Neural crest cell (in vitro differentiated cells): Measurements from ENCODE around the gene RMDN3. TPM values are rescaled to one million over a fixed set of nuclear protein-coding genes. Genes with fewer than 3 reads are reported as not detected.
A peak's percentile ranks its signal among the peaks of the same experiment; 100 is the strongest.

ENCODE experiments used
- DNase-seq: peaks from one replicate; pipeline ENCODE4 v3.0.0; 2021; ENCODE audit warnings: low read depth, mixed read lengths, low spot score
- H3K27ac Mint-ChIP-seq: one replicate; pipeline ENCODE4 v1.8.0; 2021; ENCODE audit warnings: mild to moderate bottlenecking, mixed read lengths; ENCODE audit not compliant: unreplicated experiment
- H3K27me3 Mint-ChIP-seq: 2 replicates; pipeline ENCODE4 v1.8.0; 2021; ENCODE audit warnings: low read depth, mild to moderate bottlenecking, mixed read lengths
- H3K36me3 Mint-ChIP-seq: 2 replicates; pipeline ENCODE4 v1.8.0; 2021; ENCODE audit warnings: low read depth, mild to moderate bottlenecking, mixed read lengths
- H3K4me1 Mint-ChIP-seq: 2 replicates; pipeline ENCODE4 v1.8.0; 2021; ENCODE audit warnings: mixed read lengths
- H3K4me3 Mint-ChIP-seq: one replicate; pipeline ENCODE4 v1.8.0; 2021; ENCODE audit warnings: mild to moderate bottlenecking, mixed read lengths
- H3K9me3 Mint-ChIP-seq: 2 replicates; pipeline ENCODE4 v1.8.0; 2021; ENCODE audit warnings: mixed read lengths
- CTCF ChIP-seq: fragments of 200-600 bp; sonication (generic); conservative IDR thresholded peaks from 2 replicates; pipeline ENCODE4 v1.5.0; 2021; ENCODE audit warnings: antibody characterized with exemption, mild to moderate bottlenecking
- long read RNA-seq: library from polyadenylated mRNA; unstranded; transcript quantifications from one replicate; pipeline ENCODE4 v2.0.0, GENCODE V29; 2020
- total RNA-seq: library from RNA; stranded (reverse); gene quantifications from 2 replicates; pipeline ENCODE4 v1.2.1, GENCODE V29; 2021

RMDN3 gene
- 30.7 and 32.2 TPM in 2 replicates for total RNA-seq
- long read RNA-seq, transcript RMDN3-202 (13 exons, 2,251 nt): major isoform, 57 of 101 reads
- long read RNA-seq, partial matches to known transcripts: 3 of 101 reads
- long read RNA-seq, other reads (novel, unspliced or antisense): 39 of 101 reads

GRCh38 chr15:40754883-40755811, at the start of gene RMDN3:
Gene RMDN3, minus strand, starts transcription at chr15:40755254. Its CDS starts 471 bp downstream, at chr15:40754783.
- no peaks in the 10 kb centered on the region for H3K36me3 Mint-ChIP-seq
- no peaks in the 10 kb centered on the region for H3K27me3 Mint-ChIP-seq
- H3K4me3 Mint-ChIP-seq: peak within 1 kb of the TSS; percentile 93
- peaks cover 26% of the 10 kb centered on the region for H3K4me1 Mint-ChIP-seq
- no peaks in the 10 kb centered on the region for H3K9me3 Mint-ChIP-seq
- peak; percentile 91 for DNase-seq
- H3K27ac Mint-ChIP-seq: peak within 1 kb of the TSS; percentile 100
- TF ChIP-seq CTCF: no peak

GRCh38 chr15:40803688-40804087, 48.6 kb upstream of the RMDN3 start:
- no peaks in the 10 kb centered on the region for H3K27me3 Mint-ChIP-seq
- no peak for TF ChIP-seq CTCF
- H3K4me3 Mint-ChIP-seq: peak overlapping the region; percentile 1
- no peaks in the 10 kb centered on the region for H3K9me3 Mint-ChIP-seq
- H3K27ac Mint-ChIP-seq: no peak overlapping the region
- H3K4me1 Mint-ChIP-seq: peaks cover 37% of the 10 kb centered on the region
- H3K36me3 Mint-ChIP-seq: peaks cover 3% of the 10 kb centered on the region
- no peak for DNase-seq

GRCh38 chr15:40803076-40803475, 48.0 kb upstream of the RMDN3 start:
- no peak for DNase-seq
- peaks cover 37% of the 10 kb centered on the region for H3K4me1 Mint-ChIP-seq
- H3K9me3 Mint-ChIP-seq: no peaks in the 10 kb centered on the region
- H3K36me3 Mint-ChIP-seq: peaks cover 3% of the 10 kb centered on the region
- no peak overlapping the region for H3K27ac Mint-ChIP-seq
- H3K4me3 Mint-ChIP-seq: peak overlapping the region; percentile 1
- TF ChIP-seq CTCF: no peak
- no peaks in the 10 kb centered on the region for H3K27me3 Mint-ChIP-seq

- peak overlapping the region; percentile 28 for H3K27ac Mint-ChIP-seq
- DNase-seq: no peak
- no peaks in the 10 kb centered on the region for H3K9me3 Mint-ChIP-seq
- no peak overlapping the region for H3K4me3 Mint-ChIP-seq
- no peak for TF ChIP-seq CTCF
- H3K4me1 Mint-ChIP-seq: peaks cover 29% of the 10 kb centered on the region
- H3K27me3 Mint-ChIP-seq: no peaks in the 10 kb centered on the region
- peaks cover 3% of the 10 kb centered on the region for H3K36me3 Mint-ChIP-seq
These were observed 44.5 kb upstream of the RMDN3 start for GRCh38 chr15:40799523-40799922.

- Mint-ChIP-seq H3K4me1 (peaks cover 25% of the 10 kb centered on the region), H3K9me3 (no peaks in the 10 kb centered on the region), H3K27me3 (no peaks in the 10 kb centered on the region), H3K36me3 (peaks cover 2% of the 10 kb centered on the region), H3K27ac (peak overlapping the region; percentile 41), H3K4me3 (no peak overlapping the region)
- DNase-seq: no peak
- TF ChIP-seq CTCF: no peak
These were observed 41.5 kb upstream of the RMDN3 start for GRCh38 chr15:40796512-40796911.
